Thymus (tissue), 11 donors: ENCODE results near the gene ARHGAP32. TPM values are rescaled to one million over a fixed set of nuclear protein-coding genes. Genes with fewer than 3 reads are reported as not detected.
"Not testable (repeated sequence)": the region's sequence is repeated elsewhere in the genome, so short reads cannot be mapped to it uniquely, and the experiment has no call there.

Source experiments
- DNase-seq, 9 donors: peaks; one replicate each; pipeline ENCODE4 v3.0.0-alpha.2; 2013; ENCODE audit warnings: low spot score in 9 of 9, low read depth in 6 of 9, missing footprints in 1 of 9
- H3K27ac ChIP-seq, 2 donors: one replicate each; pipeline ENCODE4 v1.5.1; 2013; ENCODE audit warnings: control low read depth in 1 of 2, low read depth in 1 of 2, low read length in 1 of 2, mild to moderate bottlenecking in 1 of 2, moderate library complexity in 1 of 2
- H3K27me3 ChIP-seq, 2 donors: one replicate each; pipeline ENCODE4 v1.5.1; 2013; ENCODE audit warnings: low read length in 1 of 2; ENCODE audit not compliant: control insufficient read depth in 2 of 2, insufficient read depth in 1 of 2
- H3K36me3 ChIP-seq, 2 donors: one replicate each; pipeline ENCODE4 v1.5.1; 2013; ENCODE audit warnings: low read length in 1 of 2, mild to moderate bottlenecking in 1 of 2, moderate library complexity in 1 of 2; ENCODE audit not compliant: control insufficient read depth in 2 of 2, insufficient read depth in 2 of 2
- H3K4me1 ChIP-seq, 2 donors: one replicate each; pipeline ENCODE4 v1.5.1; 2013; ENCODE audit warnings: low read length in 2 of 2; ENCODE audit not compliant: control insufficient read depth in 2 of 2, insufficient read depth in 2 of 2
- H3K4me3 ChIP-seq, 2 donors: one replicate each; pipeline ENCODE4 v1.5.1; 2013; ENCODE audit warnings: low read length in 2 of 2, control low read depth in 1 of 2, mild to moderate bottlenecking in 1 of 2
- H3K9me3 ChIP-seq, 2 donors: one replicate each; pipeline ENCODE4 v1.5.1; 2013; ENCODE audit warnings: low read length in 1 of 2, mild to moderate bottlenecking in 1 of 2; ENCODE audit not compliant: control insufficient read depth in 2 of 2, insufficient read depth in 1 of 2
- whole genome bisulfite sequencing: extraction: QIAGEN DNeasy Blood & Tissue Kit; methylation state at CpG from one replicate; pipeline ENCODE4 v1.1.7; 2013; 5-methylcytosine and 5-hydroxymethylcytosine counted together
- polyA plus RNA-seq: library from polyadenylated mRNA; stranded (reverse); fragments of 200-250 nt; gene quantifications from one replicate; pipeline ENCODE4 v1.2.3, GENCODE V29; 2013
- total RNA-seq: library from RNA; stranded (reverse); fragments of 120-200 nt; gene quantifications from one replicate; pipeline ENCODE4 v1.2.4, GENCODE V29; 2013
- donor health status: healthy.

The ARHGAP32 gene
- total and polyA plus RNA-seq, 2 donors = 3.5 to 9.9 TPM

DNA sequence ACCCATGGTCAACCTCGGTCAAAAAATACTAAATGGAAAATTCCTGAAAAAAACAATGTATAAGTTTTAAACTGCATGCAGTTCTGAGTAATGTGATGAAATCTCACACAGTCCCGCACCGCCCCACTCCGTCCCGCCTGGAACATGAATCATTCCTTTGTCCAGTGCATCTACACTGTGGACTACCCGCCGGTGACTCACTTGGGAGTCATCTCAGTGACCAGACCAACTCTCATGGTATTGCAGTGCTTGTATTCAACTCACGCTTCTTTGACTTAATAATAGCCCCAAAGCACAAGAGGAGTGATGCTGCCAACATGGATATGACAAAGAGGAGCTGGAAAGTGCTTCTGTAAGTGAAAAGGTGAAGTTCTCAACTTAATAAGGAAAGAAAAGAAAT lies 48.8 kb downstream of the ARHGAP32 start:
- Histone ChIP-seq H3K27ac (no peak overlapping the region), H3K4me1 (no peaks in the 10 kb centered on the region), H3K9me3 (no peaks in the 10 kb centered on the region), H3K27me3 (no peaks in the 10 kb centered on the region), H3K36me3 (no peaks in the 10 kb centered on the region), H3K4me3 (no peak overlapping the region)
- whole genome bisulfite sequencing = 97% methylated on average over 8 of the region's 8 CpGs
- no peak for DNase-seq

DNA sequence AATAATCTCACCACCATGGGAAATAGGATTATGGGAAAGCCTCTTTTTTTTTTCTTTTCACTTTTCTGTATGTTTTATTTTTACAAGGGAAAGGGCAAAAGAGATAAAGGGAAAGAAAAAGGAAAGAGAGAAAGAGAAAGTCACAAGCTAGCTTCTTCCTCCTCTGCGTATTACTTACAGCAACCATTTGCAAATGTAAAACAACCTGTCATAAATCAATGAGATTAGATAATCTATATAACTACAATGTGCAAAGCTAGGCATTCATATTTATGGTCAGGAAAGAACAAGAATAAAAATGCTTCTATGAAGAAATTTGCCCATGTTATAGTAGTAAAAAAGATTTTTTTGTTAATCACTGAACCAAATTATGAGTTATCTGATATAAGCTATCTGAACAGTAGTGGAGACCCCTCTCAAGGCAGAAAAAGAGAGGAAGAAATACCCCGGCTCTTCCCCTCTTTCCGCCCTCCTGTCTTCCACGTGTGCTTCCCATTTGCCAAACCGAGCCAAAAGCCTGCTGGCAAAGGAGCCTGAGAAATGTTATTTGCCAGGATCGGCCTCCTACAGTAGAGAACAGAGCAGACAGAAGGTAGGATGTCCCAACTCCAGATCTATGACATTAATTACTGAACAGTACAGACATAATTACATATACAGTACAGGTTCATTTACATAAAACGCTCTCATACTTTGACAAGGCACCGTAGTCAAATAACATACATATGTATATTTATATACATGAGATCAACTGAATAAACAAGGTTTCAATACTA lies 50.2 kb downstream of the ARHGAP32 start:
- no peak overlapping the region for H3K27ac ChIP-seq
- H3K36me3 ChIP-seq = no peaks in the 10 kb centered on the region

DNA sequence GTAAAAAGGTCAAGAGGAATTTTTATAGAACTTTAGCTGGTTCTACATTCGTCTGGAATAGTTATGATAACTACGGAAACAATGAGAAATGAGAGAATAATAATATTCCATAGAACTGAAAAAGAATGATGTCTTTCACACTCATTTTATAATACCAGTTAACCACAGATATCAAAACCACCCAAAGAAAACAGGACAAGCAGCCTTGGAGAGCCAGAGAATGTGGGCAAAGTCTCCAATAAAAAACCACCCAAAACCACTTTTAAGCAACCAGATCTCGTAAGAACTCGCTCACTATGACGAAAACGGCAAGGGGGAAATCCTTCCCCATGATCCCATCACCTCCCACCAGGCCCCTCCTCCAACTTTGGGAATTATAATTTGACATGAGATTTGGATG lies 60.8 kb downstream of the ARHGAP32 start:
- Histone ChIP-seq H3K9me3 (no peaks in the 10 kb centered on the region), H3K4me1 (peaks cover 3 to 4% of the 10 kb centered on the region in 2 donors), H3K27ac (no peak overlapping the region), H3K36me3 (no peaks in the 10 kb centered on the region), H3K27me3 (no peaks in the 10 kb centered on the region), H3K4me3 (no peak overlapping the region)
- 93% methylated on average over 6 of the region's 6 CpGs for WGBS
- DNase-seq = no peak

More for the DNA sequence above, 50.2 kb downstream of the ARHGAP32 start:
- Histone ChIP-seq H3K27me3 (no peaks in the 10 kb centered on the region), H3K4me1 (no peaks in the 10 kb centered on the region), H3K4me3 (no peak overlapping the region), H3K9me3 (no peaks in the 10 kb centered on the region)
- DNase-seq = no peak
- WGBS = 96% methylated on average over 8 of the region's 8 CpGs

DNA sequence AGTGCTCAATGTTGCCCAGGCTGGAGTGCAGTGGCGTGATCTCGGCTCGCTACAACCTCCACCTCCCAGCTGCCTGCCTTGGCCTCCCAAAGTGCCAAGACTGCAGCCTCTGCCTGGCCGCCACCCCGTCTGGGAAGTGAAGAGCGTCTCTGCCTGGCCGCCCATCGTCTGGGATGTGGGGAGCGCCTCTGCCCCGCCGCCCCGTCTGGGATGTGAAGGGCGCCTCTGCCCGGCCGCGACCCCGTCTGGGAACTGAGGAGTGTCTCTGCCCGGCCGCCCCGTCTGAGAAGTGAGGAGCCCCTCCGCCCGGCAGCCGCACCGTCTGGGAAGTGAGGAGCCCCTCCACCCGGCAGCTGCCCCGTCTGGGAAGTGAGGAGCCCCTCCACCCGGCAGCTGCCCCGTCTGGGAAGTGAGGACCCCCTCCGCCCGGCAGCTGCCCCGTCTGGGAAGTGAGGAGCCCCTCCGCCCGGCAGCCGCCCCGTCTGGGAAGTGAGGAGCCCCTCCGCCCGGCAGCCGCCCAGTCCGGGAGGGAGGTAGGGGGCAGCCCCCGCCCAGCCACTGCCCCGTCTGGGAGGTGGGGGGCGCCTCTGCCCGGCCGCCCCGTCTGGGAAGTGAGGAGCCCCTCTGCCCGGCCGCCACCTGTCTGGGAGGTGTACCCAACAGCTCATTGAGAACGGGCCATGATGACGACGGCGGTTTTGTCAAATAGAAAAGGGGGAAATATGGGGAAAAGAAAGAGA lies 63.1 kb downstream of the ARHGAP32 start:
- DNase-seq, H3K9me3 ChIP-seq, H3K4me3 ChIP-seq, H3K4me1 ChIP-seq, H3K27ac ChIP-seq, H3K36me3 ChIP-seq, H3K27me3 ChIP-seq: not testable (repeated sequence)
- WGBS = 98% methylated on average over 51 of the region's 51 CpGs

DNA sequence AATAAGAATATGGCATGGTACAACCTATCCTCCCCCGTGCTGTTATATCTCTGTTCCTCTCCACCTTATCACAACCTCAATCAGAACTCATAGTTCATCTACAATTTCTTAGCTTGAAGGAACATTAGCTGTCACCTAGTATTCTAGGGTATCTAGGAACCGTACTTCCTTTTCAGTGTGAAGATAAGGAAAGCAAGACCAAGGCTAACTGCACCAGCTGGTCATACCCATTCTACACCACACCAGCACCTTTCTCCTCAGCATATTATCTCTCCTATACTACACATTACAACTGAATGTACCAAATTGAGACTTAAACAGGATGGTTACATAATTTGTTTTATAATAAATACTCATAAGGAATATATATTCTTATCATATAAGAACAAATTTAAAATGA lies 73.1 kb downstream of the ARHGAP32 start:
- H3K9me3 ChIP-seq = no peaks in the 10 kb centered on the region
- H3K4me3 ChIP-seq = no peak overlapping the region
- no peaks in the 10 kb centered on the region for H3K27me3 ChIP-seq
- peaks cover 3 to 6% of the 10 kb centered on the region in 2 donors for H3K36me3 ChIP-seq
- H3K27ac ChIP-seq = no peak overlapping the region
- 87% methylated on average over 2 of the region's 2 CpGs for WGBS
- DNase-seq = no peak
- H3K4me1 ChIP-seq = no peaks in the 10 kb centered on the region

DNA sequence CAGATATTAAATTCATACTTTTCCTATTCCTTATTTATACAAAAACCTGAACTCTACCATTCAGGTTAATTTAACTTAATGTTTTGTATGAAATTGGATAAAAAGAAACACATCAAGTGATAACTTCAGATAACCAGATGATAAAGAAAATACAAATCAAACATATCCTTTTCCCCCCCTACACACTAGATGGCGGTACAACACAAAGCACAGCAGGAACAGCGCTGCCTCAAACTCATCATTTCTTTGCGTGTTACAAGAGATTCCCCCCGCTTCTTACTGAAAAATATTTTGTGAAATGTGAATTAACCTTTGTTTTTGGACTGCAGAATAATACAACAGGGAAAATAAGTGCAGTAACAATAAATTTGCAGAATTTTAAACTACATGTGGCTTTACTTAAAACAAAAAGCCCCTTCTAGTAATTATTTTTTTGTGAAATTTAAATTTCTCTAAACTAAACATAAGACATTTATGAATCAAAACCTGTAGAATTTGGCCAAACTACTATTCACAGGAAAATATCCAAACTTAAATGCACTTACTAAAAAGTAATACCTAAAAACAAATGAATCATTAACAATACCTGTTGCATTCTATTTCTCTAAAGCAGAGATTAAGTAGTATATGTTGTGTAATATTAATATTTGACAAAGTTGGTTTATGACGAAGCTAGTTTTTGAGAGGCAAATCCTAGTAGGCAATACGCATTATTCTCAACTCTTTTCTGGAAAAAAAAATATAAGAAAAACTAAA lies 74.4 kb downstream of the ARHGAP32 start:
- DNase-seq = peak; percentile 19 to 82 (median 61)
- Histone ChIP-seq H3K27me3 (no peaks in the 10 kb centered on the region), H3K36me3 (peaks cover 0 to 3% of the 10 kb centered on the region in 2 donors), H3K4me3 (no peak overlapping the region), H3K4me1 (no peaks in the 10 kb centered on the region), H3K9me3 (no peaks in the 10 kb centered on the region), H3K27ac (no peak overlapping the region)
- WGBS = 51% methylated on average over 6 of the region's 6 CpGs

DNA sequence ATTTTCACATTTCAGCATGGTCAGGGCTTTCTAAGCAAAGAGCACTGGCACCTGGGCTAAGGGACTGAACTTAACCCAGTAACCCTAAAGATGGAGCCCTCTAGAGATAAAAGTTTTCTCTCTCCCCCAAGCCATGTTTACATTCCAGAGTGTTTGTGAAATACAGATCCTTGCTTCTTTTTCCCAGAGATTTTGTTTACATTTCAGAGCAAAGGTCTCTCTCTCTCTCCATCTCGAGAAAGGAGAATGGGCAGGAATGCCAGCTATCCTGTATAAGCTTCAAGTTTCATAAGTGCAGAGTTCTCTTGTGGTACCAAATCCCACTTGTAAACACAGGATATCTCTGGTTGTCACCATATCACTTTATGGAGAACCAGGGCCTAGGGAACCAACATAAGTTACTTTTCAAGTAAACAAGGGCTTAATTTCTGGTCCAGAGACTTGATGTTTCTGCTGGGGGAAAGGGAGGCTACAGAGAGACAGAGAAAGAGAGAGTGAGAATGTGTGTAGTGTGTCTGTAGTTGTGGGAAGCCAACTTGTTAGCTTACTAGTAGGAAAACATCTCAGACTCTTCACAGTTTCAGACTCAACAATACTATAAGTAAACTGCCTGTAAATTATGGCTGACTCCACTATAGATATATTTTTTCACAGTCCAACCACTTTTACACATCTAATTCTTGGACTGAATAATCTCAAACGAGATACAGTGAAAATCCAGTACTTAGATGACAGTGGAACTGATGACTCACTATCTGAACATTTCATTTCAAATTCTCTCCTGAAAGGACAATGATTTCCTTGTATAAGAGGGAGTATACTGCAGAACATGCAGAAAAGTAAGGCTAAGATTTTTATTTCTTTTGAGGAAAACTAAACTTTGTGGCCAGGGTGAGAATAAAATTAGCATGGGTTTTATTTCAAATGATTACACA lies 76.2 kb downstream of the ARHGAP32 start:
- Histone ChIP-seq H3K4me1 (no peaks in the 10 kb centered on the region), H3K36me3 (peaks cover 0 to 3% of the 10 kb centered on the region in 2 donors), H3K27me3 (no peaks in the 10 kb centered on the region), H3K9me3 (no peaks in the 10 kb centered on the region), H3K27ac (no peak overlapping the region), H3K4me3 (no peak overlapping the region)
- WGBS = 92% methylated on average over 2 of the region's 2 CpGs
- DNase-seq = no peak

DNA sequence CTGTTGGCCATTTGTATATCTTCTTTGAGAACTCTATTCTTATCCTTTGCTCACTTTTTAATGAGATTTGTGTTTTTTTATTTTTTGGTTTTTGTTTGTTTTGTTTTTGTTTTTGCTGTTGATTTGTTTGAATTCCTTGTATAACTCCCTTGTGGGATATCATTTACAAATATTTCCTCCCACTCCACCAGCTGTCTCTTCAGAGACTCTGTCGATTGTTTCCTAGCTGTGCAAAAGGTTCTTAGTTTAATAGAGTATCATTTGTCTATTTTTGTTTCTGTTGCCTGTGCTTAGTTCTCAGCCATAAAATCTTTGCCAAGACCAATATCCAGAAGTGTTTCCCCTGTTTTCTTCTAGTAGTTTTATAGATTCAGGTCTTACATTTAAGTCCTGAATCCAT lies 82.4 kb downstream of the ARHGAP32 start:
- H3K4me3 ChIP-seq = no peak overlapping the region
- no peaks in the 10 kb centered on the region for H3K4me1 ChIP-seq
- no peaks in the 10 kb centered on the region for H3K9me3 ChIP-seq
- 93% methylated on average over 1 of the region's 1 CpG for WGBS
- no peaks in the 10 kb centered on the region for H3K36me3 ChIP-seq
- no peak overlapping the region for H3K27ac ChIP-seq
- no peak for DNase-seq
- no peaks in the 10 kb centered on the region for H3K27me3 ChIP-seq
